Left ventricle myocardium superior (tissue), 1 donor: ENCODE measurements around the gene HEXIM2. TPM values are rescaled to one million over a fixed set of nuclear protein-coding genes. Genes with fewer than 3 reads are reported as not detected.

ENCODE experiments used
- ATAC-seq: fragments of 200-7000 bp; cut with Tn5 transposase; one replicate; pipeline ENCODE4 v1.9.1; 2020; ENCODE audit warnings: mild to moderate bottlenecking, moderate library complexity
- DNase-seq: peaks from one replicate; pipeline ENCODE4 v3.0.0-alpha.2; 2020
- intact Hi-C: fragments of 100-400 bp; cut with micrococcal nuclease; formaldehyde crosslinking; loops from one replicate; pipeline ENCODE4 v1.11.0; 2022
- total RNA-seq: library from RNA; stranded (reverse); fragmentation: NEBNext Ultra II Directional; extraction: Animal tissue kit (Norgen Biotek cat#: 25700); gene quantifications from one replicate; pipeline ENCODE4 v1.2.1, GENCODE V29; 2021
- donor health status: DM: no; HTN: yes; CAD: no; lungs with severe emphysema.

Gene HEXIM2
- total RNA-seq, 1 donor from 2014 or later = 8.9 TPM

DNA sequence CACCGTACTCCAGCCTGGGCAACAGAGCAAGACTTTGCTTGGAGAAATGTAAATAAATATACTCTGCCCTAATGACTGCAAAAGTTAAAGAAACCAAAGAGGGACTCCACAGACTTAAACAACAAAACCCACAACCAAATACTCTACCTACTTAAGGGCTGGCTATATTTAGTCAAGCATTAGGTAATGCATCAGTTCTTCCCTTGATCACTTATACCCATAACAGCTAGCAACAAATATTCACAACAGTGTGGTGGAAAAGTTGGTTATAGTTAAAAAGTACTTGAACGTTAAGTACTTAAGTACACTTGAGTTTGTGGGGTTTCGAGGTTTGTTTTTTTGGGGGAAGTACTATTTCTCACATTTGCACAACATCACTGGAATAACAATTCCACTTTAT lies 5.4 kb upstream of the HEXIM2 start:
- DNase-seq (no peak), ATAC-seq (no peak)
- intact Hi-C loops = no loop called here

DNA sequence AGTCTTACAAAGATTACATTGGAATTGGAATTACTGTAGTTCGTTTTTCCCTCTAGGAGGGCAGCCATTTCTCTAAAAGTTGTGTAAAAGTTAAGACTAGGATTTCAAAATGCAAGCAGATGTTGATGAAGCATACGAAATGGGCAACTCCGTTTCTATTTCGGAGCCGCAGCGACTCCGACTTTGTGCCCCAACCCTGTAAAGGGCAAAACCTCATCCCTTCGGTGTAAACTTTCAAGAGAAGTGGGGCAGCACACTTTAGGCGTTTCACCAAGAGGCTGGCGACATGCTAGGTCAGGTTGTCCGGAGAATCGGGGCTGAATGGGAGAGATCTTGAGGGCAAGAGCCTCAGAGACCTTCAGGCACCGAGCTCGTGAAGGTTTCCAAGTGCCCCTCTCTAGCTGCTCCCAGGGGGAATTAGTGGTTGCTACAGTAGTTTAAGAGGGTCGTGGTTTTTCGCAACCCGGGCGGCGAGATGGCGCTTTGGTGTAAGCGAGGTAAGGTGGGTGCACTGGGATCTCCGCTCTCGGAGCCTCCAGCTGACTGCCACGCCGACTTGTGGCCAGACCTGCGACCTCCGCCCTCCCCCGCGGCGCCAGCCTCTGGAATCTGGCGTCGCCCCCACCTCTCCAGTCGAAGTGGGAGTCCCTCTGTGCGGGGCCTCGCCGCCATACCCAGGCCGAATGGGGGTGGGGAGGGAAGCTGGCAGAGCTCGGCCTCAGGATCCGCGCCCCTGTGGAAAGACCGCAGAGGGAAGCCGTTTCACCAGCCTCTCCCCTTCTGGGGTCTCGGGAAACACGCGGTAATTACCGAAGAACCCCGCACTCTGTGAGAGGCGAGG lies 1.0 kb upstream of the HEXIM2 start:
- intact Hi-C loops = no loop called here
- DNase-seq (peak; percentile 84), ATAC-seq (peak; percentile 74)

DNA sequence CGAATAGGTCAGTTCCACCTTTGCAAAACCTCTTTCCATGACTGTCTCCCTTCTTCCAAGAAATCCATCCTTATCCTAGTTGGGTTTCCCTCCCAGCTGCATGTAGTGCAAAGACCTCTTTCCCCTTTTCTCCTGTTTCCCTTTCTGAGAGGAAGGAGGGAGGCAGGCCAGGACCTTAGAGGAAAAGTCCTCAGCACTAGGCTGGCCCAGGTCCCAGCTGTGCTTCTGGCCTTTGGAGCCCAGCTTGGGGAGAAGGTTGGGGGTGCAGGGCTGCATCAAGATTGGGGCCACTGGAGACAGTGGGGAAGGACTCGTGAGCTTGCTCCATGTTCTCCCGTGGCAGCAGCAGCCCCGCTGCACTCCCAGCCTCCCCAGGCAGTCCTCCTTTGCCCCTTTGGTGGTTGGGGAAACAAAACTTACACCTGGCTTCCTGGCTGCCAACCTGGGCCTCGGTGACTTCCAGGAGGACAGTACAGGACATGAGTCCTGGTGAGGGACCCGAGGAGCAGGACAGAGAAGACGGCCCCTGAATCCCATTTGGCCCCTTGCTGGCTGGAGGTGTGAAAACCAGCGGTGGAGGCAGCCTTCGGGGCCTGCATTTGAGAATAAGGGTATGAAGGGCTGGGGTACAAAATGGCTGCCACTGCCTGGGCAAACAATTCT lies 481 bp downstream of the HEXIM2 start:
- ATAC-seq = peak; percentile 0
- intact Hi-C loops = no loop called here
- DNase-seq = peak; percentile 49

- intact Hi-C loops = no loop called here
Measured at GRCh38 chr17:45164734-45165269, 3.1 kb downstream of the HEXIM2 start.

GRCh38 chr17:45168991-45169752 lies 7.5 kb downstream of the HEXIM2 start:
- intact Hi-C loops = no loop called here
- DNase-seq (no peak), ATAC-seq (no peak)

More at GRCh38 chr17:45164734-45165269, 3.1 kb downstream of the HEXIM2 start:
- no peak for ATAC-seq
- no peak for DNase-seq

DNA sequence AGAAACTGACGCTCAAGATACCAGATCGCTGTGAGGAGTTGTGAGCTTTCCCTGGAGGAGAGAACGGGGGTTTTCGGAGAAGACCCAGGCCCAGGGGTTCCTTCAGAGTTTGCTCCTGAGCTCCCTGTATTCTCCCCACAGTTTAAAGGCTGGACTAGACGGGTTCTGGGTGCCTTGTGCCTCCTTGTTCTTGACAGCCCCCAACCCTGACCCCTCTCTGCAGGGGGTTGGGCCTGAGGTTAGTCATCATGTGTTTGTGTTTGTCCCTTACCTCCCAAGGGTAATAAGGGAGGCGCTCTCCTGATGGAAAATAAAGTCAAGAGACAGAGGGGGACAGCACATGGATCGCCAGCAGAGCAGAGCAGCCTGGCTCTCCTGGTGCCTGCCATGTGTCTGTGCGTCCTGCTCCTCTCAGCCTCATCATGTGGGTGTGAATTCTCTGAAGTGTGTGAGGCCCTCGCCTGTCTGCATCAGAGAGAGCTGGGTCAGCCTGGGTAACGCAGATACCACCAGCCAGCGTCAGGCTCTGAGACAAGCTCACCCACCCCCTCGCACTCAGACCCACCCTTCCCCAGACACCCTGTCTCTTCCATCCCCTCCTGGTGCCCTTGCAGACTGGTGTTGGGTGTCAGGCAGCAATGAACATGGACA lies 8.7 kb downstream of the HEXIM2 start:
- intact Hi-C loops = no loop called here
- ATAC-seq = no peak

GRCh38 chr17:45170931-45171337 lies 9.3 kb downstream of the HEXIM2 start:
- peak; percentile 71 for DNase-seq
- intact Hi-C loops = no loop called here
- peak; percentile 76 for ATAC-seq

More for the DNA sequence above, 8.7 kb downstream of the HEXIM2 start:
- DNase-seq = no peak

- intact Hi-C loops = no loop called here
- ATAC-seq (peak; percentile 19), DNase-seq (no peak)
Measured at GRCh38 chr17:45171338-45172231, 9.9 kb downstream of the HEXIM2 start.

DNA sequence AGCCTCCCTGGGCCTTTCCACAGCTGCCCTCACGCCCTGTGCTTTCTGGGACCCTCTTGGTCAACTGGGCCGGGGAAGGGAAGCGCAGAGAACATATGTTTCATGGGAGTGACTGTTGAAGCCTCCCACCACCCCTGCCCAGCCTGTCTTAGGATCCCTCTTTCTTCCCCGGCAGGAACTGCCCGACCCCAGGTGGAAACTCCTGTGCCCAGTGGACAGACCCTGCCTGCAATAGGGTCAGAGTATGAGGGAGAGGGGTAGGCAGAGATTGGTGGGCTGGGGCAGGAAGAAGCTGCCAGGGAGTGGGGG lies 10.5 kb downstream of the HEXIM2 start:
- no peak for DNase-seq
- intact Hi-C loops = no loop called here

DNA sequence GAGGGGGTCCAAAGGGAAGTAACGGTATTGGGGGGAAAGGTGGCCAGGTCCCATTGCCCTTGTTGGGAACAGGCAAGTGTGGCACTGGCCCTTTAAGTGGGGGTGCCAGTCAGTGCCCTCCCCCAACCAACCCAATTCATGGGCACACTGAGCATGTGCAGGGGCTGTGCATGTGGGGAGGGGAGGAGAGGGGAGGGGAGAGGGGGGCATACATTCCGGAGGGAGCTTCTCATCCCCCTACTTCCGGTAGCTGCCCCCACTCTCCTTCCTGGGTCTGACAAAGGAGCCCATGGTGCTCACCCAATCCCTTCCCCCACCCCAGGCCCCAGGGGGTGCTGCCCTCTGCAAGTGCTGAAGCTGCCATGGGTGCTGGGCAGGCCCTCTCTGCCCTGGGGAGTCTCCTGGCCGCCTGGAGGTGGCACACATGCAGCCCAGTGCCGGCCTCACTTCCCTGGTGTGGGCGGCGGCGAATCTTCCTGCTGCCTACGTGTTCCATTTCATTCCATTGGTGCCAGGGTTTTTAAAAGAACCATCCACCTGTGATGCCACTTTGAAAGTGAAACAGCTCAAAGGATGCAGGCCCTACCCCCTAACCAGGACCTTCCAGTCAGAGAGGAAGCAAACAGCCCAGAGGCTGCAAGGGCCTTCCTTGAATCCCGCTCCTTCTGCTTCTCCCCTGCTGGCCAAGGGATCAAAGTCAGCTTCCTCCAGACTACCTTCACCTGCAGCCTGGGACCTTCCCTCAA lies 11.0 kb downstream of the HEXIM2 start:
- ATAC-seq = peak; percentile 88
- intact Hi-C loops = no loop called here
- DNase-seq = peak; percentile 74

More for the DNA sequence above, 10.5 kb downstream of the HEXIM2 start:
- ATAC-seq = no peak

GRCh38 chr17:45175759-45176115 lies 14.1 kb downstream of the HEXIM2 start:
- DNase-seq (no peak), ATAC-seq (no peak)
- intact Hi-C loops = no loop called here

GRCh38 chr17:45177563-45177962 lies 15.9 kb downstream of the HEXIM2 start:
- DNase-seq = no peak
- intact Hi-C loops = no loop called here
- no peak for ATAC-seq

- no peak for ATAC-seq
- no peak for DNase-seq
- intact Hi-C loops = no loop called here
Measured at GRCh38 chr17:45184144-45184543, 22.5 kb downstream of the HEXIM2 start.

DNA sequence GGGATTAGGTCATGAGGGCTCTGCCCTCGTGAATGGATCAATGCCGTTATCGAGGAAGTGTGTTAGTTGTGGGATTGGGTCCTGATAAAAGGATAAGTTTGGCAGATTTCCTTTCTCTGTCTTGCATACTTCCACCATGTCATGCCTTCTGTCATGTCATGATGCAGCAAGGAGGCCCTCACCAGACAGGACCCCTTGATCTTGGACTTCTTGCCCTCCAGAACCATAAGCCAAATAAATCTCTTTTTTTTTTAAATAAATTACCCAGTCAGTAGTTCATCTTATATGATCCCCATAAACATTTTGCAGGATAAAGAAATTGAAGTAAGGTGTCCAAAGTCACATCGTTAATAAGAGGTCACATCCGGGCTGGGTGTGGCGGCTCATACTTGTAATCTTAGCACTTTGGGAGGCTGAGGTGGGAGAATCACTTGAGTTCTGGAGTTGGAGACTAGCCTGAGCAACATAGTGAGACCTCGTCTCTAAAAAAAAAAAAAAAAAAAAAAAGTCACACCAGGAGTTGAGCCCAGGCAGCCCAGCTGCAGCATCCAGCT lies 25.2 kb downstream of the HEXIM2 start:
- no peak for ATAC-seq
- DNase-seq = no peak
- intact Hi-C loops = no loop called here

- intact Hi-C loops = no loop called here
- DNase-seq (no peak), ATAC-seq (no peak)
Measured at GRCh38 chr17:45189009-45189408, 27.3 kb downstream of the HEXIM2 start.

- intact Hi-C loops = no loop called here
- no peak for ATAC-seq
Measured at GRCh38 chr17:45190503-45191255, 29.0 kb downstream of the HEXIM2 start.

DNA sequence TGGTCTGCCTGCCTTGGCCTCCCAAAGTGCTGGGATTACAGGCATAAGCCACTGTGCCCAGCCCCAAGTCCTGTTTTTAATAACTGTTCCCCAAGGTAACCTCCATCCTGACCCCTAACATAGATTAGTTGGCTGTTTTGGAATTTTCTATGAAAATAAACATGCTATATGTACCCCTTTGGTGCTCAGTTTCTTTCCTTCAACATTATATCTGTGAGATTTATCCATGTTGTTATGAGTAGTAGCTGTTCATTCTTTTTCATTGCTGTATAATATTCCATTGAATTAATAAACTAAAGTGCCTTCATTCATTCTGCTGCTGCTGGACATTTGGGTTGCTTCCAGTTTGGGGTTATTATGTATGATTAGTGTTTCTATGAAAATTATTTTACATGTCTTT lies 33.7 kb downstream of the HEXIM2 start:
- DNase-seq (no peak), ATAC-seq (no peak)
- intact Hi-C loops = no loop called here

More at GRCh38 chr17:45190503-45191255, 29.0 kb downstream of the HEXIM2 start:
- DNase-seq = no peak
